22Rv1 (cell line): Measurements from ENCODE around the gene NTN1.

ENCODE experiments used
- H3K27ac ChIP-seq: fragments of 450-650 bp; 2 replicates; pipeline ENCODE4 v1.5.1; 2017
- CTCF ChIP-seq: fragments of 450-650 bp; IDR thresholded peaks from 2 replicates; pipeline ENCODE4 v1.5.1; 2017; ENCODE audit warnings: mild to moderate bottlenecking
- ZFX ChIP-seq: fragments of 450-650 bp; IDR thresholded peaks from 2 replicates; pipeline ENCODE4 v1.6.1; 2017; ENCODE audit warnings: antibody characterized with exemption, borderline replicate concordance

Gene NTN1

DNA sequence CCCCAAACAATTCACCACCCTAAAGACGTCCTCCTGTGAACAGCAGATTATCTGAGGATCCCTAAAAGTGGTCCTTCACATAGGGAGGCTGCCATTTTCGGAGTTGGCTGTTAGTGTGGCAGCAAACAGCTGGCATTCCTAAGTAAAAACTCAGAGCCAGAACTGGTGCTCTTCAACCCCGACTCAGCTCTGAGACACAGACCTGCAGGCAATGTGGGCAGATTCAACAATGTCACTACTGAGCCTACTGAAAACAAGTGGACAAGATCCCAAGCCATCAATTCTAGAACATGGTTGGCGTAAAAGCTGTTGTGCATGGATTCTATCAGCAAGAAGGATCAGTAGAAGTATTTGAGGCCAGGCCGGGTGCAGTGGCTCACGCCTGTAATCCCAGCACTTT, 247.2 kb downstream of the NTN1 start:
- TF ChIP-seq CTCF: no peak
- no peak for TF ChIP-seq ZFX
- H3K27ac ChIP-seq: no peak overlapping the region

GRCh38 chr17:9269350-9270035, 248.2 kb downstream of the NTN1 start:
- no peak for TF ChIP-seq ZFX

GRCh38 chr17:9270921-9271320, 249.6 kb downstream of the NTN1 start:
- TF ChIP-seq CTCF: no peak
- no peak for TF ChIP-seq ZFX
- no peak overlapping the region for H3K27ac ChIP-seq

More at GRCh38 chr17:9269350-9270035, 248.2 kb downstream of the NTN1 start:
- H3K27ac ChIP-seq: no peak overlapping the region

DNA sequence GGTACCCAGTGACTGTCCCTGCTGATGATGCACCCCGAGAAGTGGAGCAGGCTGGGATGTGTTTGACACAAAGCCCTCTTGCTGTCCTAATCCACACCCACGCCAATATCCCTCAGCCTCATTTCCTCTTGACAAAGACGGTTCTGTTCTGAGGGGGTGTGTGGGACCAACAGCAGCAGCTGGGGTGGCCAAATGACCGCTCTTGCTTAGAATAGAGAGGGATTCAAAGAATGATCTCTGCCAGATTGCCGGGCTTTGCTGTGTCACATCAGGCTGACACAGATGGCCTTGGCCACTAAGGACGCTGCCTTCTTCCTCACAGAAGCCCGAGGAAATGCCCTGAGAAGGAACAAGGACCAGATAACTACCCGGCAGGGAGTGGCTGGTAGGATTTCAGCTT, 250.7 kb downstream of the NTN1 start:
- H3K27ac ChIP-seq: no peak overlapping the region
- TF ChIP-seq ZFX (no peak), CTCF (no peak)

DNA sequence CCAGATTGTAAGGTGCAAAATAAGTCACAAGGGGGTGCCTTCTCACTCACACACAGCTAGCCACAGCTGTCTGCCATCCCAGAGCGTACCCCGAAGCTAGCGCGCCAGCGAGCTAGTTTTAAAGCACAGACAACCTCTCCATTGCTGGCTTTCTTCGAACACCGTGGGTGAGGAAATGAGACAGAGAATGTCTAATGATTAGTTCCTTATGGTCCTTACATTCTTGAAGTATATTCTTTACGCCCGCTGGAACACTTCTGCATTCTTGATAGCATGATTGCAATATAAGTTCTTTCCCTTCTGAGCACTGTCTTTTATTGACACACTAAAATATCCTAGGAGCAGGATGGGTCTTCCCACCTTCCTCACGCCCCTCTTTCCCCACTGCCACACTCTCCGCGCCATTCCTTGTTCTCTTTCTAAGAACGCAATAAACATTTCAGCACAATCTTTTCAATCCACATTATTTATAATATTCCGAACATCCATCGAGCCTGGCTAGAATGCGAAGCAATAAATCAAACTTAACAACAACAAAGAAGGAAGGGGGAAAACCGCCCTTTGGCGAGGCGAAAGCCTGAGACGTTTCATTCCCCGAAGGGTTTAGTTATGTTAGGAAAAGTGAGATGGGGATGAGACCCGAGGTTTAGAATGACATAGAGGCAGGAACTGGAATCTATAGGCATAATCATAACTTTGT, 251.3 kb downstream of the NTN1 start:
- no peak overlapping the region for H3K27ac ChIP-seq
- no peak for TF ChIP-seq ZFX
- no peak for TF ChIP-seq CTCF

GRCh38 chr17:9273428-9274391, 252.4 kb downstream of the NTN1 start:
- no peak overlapping the region for H3K27ac ChIP-seq
- no peak for TF ChIP-seq ZFX
- no peak for TF ChIP-seq CTCF

- TF ChIP-seq ZFX (no peak), CTCF (no peak)
- H3K27ac ChIP-seq: no peak overlapping the region
Observed at GRCh38 chr17:9274973-9275372, 253.7 kb downstream of the NTN1 start.
